OCI-LY7 (cell line): Measurements from ENCODE around the gene DIAPH1. TPM values are rescaled to one million over a fixed set of nuclear protein-coding genes. Genes with fewer than 3 reads are reported as not detected.
A peak's percentile ranks its signal among the peaks of the same experiment; 100 is the strongest.

Experiments used
- Bru-seq: library from RNA; stranded (reverse); fragments of 400-500 nt; gene quantifications from one replicate; lab custom pipeline; 2021; lab: Mats Ljungman, UMichigan
- BruChase-seq, 2 experiments: library from RNA; stranded (reverse); fragments of 400-500 nt; gene quantifications; one replicate each; lab custom pipeline; 2021; lab: Mats Ljungman, UMichigan
- BruUV-seq: library from RNA; stranded (reverse); fragments of 400-500 nt; replicated peaks from 2 replicates; lab custom pipeline; 2021; lab: Mats Ljungman, UMichigan
- CTCF ChIA-PET: fragments of 300-600 bp; sonication (Branson Sonifier 250); formaldehyde crosslinking; loops from one replicate; lab custom pipeline; 2022; ENCODE audit warnings: antibody characterized with exemption; ENCODE audit not compliant: unreplicated experiment; lab: Charles Lee
- POLR2A ChIA-PET: fragments of 300-600 bp; sonication (Branson Sonifier 250); formaldehyde crosslinking; loops from one replicate; lab custom pipeline; 2022; ENCODE audit warnings: antibody characterized with exemption; lab: Charles Lee
- DNase-seq: peaks from one replicate; pipeline ENCODE4 v3.0.0-alpha.2; 2015; ENCODE audit warnings: low spot score
- H2AFZ ChIP-seq: fragments of 200-600 bp; sonication (generic), shearing (Covaris generic); 2 replicates; pipeline ENCODE4 v1.6.1; 2014; ENCODE audit warnings: mild to moderate bottlenecking, antibody characterized with exemption, low read length, moderate library complexity
- H3K27ac ChIP-seq: fragments of 200-600 bp; sonication (generic); 2 replicates; pipeline ENCODE4 v1.5.1; 2014; ENCODE audit warnings: mixed run types, low read depth, mild to moderate bottlenecking, moderate library complexity, low read length, inconsistent platforms; ENCODE audit not compliant: poor library complexity, severe bottlenecking
- H3K36me3 ChIP-seq: fragments of 200-600 bp; sonication (generic); 2 replicates; pipeline ENCODE4 v1.6.1; 2014; ENCODE audit warnings: mild to moderate bottlenecking, antibody characterized with exemption, low read length, moderate library complexity, mixed read lengths; ENCODE audit not compliant: insufficient read depth
- H3K4me1 ChIP-seq: fragments of 200-600 bp; sonication (generic); 2 replicates; pipeline ENCODE4 v1.5.1; 2014; ENCODE audit warnings: mild to moderate bottlenecking, low read length; ENCODE audit not compliant: insufficient read depth, poor library complexity, severe bottlenecking
- H3K4me2 ChIP-seq: fragments of 200-600 bp; sonication (generic); 2 replicates; pipeline ENCODE4 v1.6.1; 2014; ENCODE audit warnings: mild to moderate bottlenecking, low read length
- H3K4me3 ChIP-seq: fragments of 200-600 bp; sonication (generic); 2 replicates; pipeline ENCODE4 v1.5.1; 2014; ENCODE audit warnings: mild to moderate bottlenecking, low read depth, low read length; ENCODE audit not compliant: poor library complexity, severe bottlenecking
- H3K79me2 ChIP-seq: fragments of 200-600 bp; sonication (generic); 2 replicates; pipeline ENCODE4 v1.6.1; 2016; ENCODE audit warnings: low read depth, mild to moderate bottlenecking, low read length, moderate library complexity, mixed read lengths; ENCODE audit not compliant: insufficient read depth
- H3K9me2 ChIP-seq: fragments of 200-600 bp; sonication (generic); 2 replicates; pipeline ENCODE4 v1.6.1; 2016; ENCODE audit warnings: mild to moderate bottlenecking, low read length, mixed read lengths; ENCODE audit not compliant: insufficient read depth
- H3K9me3 ChIP-seq: fragments of 200-600 bp; sonication (generic); 2 replicates; pipeline ENCODE4 v1.6.1; 2014; ENCODE audit warnings: mild to moderate bottlenecking, mixed run types, low read length, mixed read lengths
- H4K20me1 ChIP-seq: fragments of 200-600 bp; sonication (generic); 2 replicates; pipeline ENCODE4 v1.6.1; 2014; ENCODE audit warnings: mild to moderate bottlenecking, antibody characterized with exemption, low read length, moderate library complexity, mixed read lengths; ENCODE audit not compliant: insufficient read depth
- CTCF ChIP-seq: fragments of 200-600 bp; sonication (generic); conservative IDR thresholded peaks from 2 replicates; pipeline ENCODE4 v1.5.1; 2014; ENCODE audit warnings: mild to moderate bottlenecking, antibody characterized with exemption, low read length, moderate library complexity, mixed read lengths
- EZH2phosphoT487 ChIP-seq: fragments of 200-600 bp; sonication (generic); IDR thresholded peaks from 2 replicates; pipeline ENCODE4 v1.6.1; 2018; ENCODE audit warnings: low read depth, borderline replicate concordance, mild to moderate bottlenecking, mixed run types, antibody characterized with exemption, low read length, moderate library complexity, mixed read lengths
- intact Hi-C: fragments of 100-400 bp; cut with micrococcal nuclease; formaldehyde crosslinking; loops from one replicate; pipeline ENCODE4 v1.10.0; 2022; ENCODE audit not compliant: unreplicated experiment
- long read RNA-seq: library from polyadenylated mRNA; stranded (forward); transcript quantifications from one replicate; pipeline ENCODE4 v2.0.0, GENCODE V29; 2022
- total RNA-seq, 2 experiments: library from RNA; depleted of rRNA in 1 of 2; stranded (reverse); fragments of >200 nt in 1 of 2; shearing (Covaris generic) in 1 of 2; gene quantifications; 2 replicates each; pipeline ENCODE4 v1.2.3, GENCODE V29; 2014 to 2022

Gene DIAPH1
- total RNA-seq (2014; rRNA removed; shearing (Covaris generic)) (64.9 and 78.8 TPM in 2 replicates), total RNA-seq (2022) (143 and 174 TPM in 2 replicates), Bru-seq, nascent RNA (percentile 90 among the genes with signal in this experiment), BruChase-seq, experiment 1, labeled RNA remaining after a 6-hour chase (percentile 93 among the genes with signal in this experiment), BruChase-seq, experiment 2, labeled RNA remaining after a 2-hour chase (percentile 88 among the genes with signal in this experiment)
- long read RNA-seq, full-length matches to known transcripts = 5 of 211 reads
- long read RNA-seq, partial matches to known transcripts = 124 of 211 reads
- long read RNA-seq, other reads (novel, unspliced or antisense) = 82 of 211 reads

GRCh38 chr5:141618804-141619554 is at the start of gene DIAPH1:
TSS of gene DIAPH1 (minus strand) at chr5:141619000. CDS start at chr5:141618914, 86 bp downstream.
- Histone ChIP-seq H2AFZ (peak within 1 kb of the TSS; percentile 53), H4K20me1 (peaks cover 13% of the 10 kb centered on the region; the same call in 1 of the 2 replicates), H3K9me3 (no peaks in the 10 kb centered on the region), H3K4me1 (peaks cover 54% of the 10 kb centered on the region), H3K4me2 (peak within 1 kb of the TSS; percentile 89), H3K9me2 (no peaks in the 10 kb centered on the region), H3K27ac (peak within 1 kb of the TSS; percentile 63), H3K36me3 (peaks cover 65% of the 10 kb centered on the region), H3K4me3 (peak within 1 kb of the TSS; percentile 98), H3K79me2 (peaks cover 42% of the 10 kb centered on the region)
- TF ChIP-seq CTCF (peak; percentile 97), EZH2phosphoT487 (no peak)
- DNase-seq = peak; percentile 98
- ChIA-PET POLR2A (interaction anchor here (1.1 to 8.3 kb wide), 6 partner anchors 11 to 26 kb away, joined by 3 to 101 read pairs (median 24); partner anchors contain the start of genes HDAC3 and RELL2), CTCF (interaction anchor here (0.7 to 2.4 kb wide), 6 partner anchors 12 to 52 kb away, joined by 3 to 24 read pairs (median 5); partner anchors contain the start of gene RELL2)
- BruUV-seq = no TSS peak
- intact Hi-C loops = loop anchor here (1.0 to 10.0 kb wide), 5 partner anchors 17 to 104 kb away; partner anchors contain the start of genes HDAC3 and RELL2

GRCh38 chr5:141665995-141666940 is 47.5 kb upstream of the DIAPH1 start:
- TF ChIP-seq CTCF (no peak), EZH2phosphoT487 (no peak)
- no TSS peak for BruUV-seq
- ChIA-PET CTCF (no interaction called here), POLR2A (interaction anchor here (0.6 to 1.3 kb wide), 4 partner anchors 128 to 469 kb away, joined by 3 read pairs; partner anchors contain the start of gene DELE1)
- Histone ChIP-seq H3K9me3 (no peaks in the 10 kb centered on the region), H3K36me3 (no peaks in the 10 kb centered on the region), H3K4me2 (no peak overlapping the region), H3K4me1 (no peaks in the 10 kb centered on the region), H2AFZ (no peak overlapping the region), H4K20me1 (no peaks in the 10 kb centered on the region), H3K79me2 (no peaks in the 10 kb centered on the region), H3K4me3 (no peak overlapping the region), H3K9me2 (no peaks in the 10 kb centered on the region), H3K27ac (no peak overlapping the region)
- intact Hi-C loops = loop anchor here (1.0 kb wide), 2 partner anchors 213 to 294 kb away; no protein-coding TSS in a partner anchor
- no peak for DNase-seq
